B cell (primary cell): ENCODE results near the gene FMN1. TPM values are rescaled to one million over a fixed set of nuclear protein-coding genes. Genes with fewer than 3 reads are reported as not detected.

Experiments used
- ATAC-seq: fragments of 200-7000 bp; cut with Tn5 transposase; one replicate; pipeline ENCODE4 v1.10.0; 2021; ENCODE audit warnings: low read depth, mild to moderate bottlenecking, moderate number of reproducible peaks, moderate library complexity
- CTCF ChIA-PET: fragments of 350-600 bp; sonication (Branson Sonifier 250); formaldehyde crosslinking; loops from one replicate; lab custom pipeline; 2021; ENCODE audit warnings: antibody characterized with exemption, inconsistent platforms; lab: Charles Lee
- POLR2A ChIA-PET: fragments of 350-600 bp; sonication (Branson Sonifier 250); formaldehyde crosslinking; loops from one replicate; lab custom pipeline; 2021; ENCODE audit warnings: antibody characterized with exemption; lab: Charles Lee
- DNase-seq: peaks from one replicate; pipeline ENCODE4 v3.0.0; 2013
- H2AFZ ChIP-seq: 2 replicates; pipeline ENCODE4 v1.6.1; 2012; ENCODE audit warnings: mild to moderate bottlenecking, low read depth, low read length; ENCODE audit not compliant: insufficient read depth, poor library complexity, severe bottlenecking
- H3K27ac ChIP-seq, 2 donors: 1 replicate in 1 of 2; 2 replicates in 1 of 2; pipeline ENCODE4 v1.5.1; 2012 to 2013; ENCODE audit warnings: low read length in 2 of 2, mild to moderate bottlenecking in 2 of 2, moderate library complexity in 1 of 2
- H3K27me3 ChIP-seq, 4 experiments: fragments of 200-600 bp in 1 of 4; sonication (generic) in 1 of 4; replicated peaks in 1 of 4; 1 replicate in 2 of 4; 2 replicates in 2 of 4; pipeline versions ENCODE4 v1.6.1 to v1.7.0; 2013 to 2016; ENCODE audit warnings: low read length in 3 of 4, mild to moderate bottlenecking in 2 of 4, mixed read lengths in 1 of 4, moderate library complexity in 1 of 4; ENCODE audit not compliant: insufficient read depth in 4 of 4, control insufficient read depth in 3 of 4; ENCODE audit errors: control extremely low read depth in 1 of 4
- H3K36me3 ChIP-seq, 2 experiments: replicated peaks in 1 of 2; 1 replicate in 1 of 2; 2 replicates in 1 of 2; pipeline versions ENCODE4 v1.6.1 to v1.7.1; 2013; ENCODE audit warnings: low read length in 1 of 2; ENCODE audit not compliant: insufficient read depth in 2 of 2, control insufficient read depth in 1 of 2; ENCODE audit errors: control extremely low read depth in 1 of 2, extremely low read depth in 1 of 2
- H3K4me1 ChIP-seq, 2 donors: fragments of 200-600 bp in 1 of 2; sonication (generic) in 1 of 2; 1 replicate in 1 of 2; 2 replicates in 1 of 2; pipeline versions ENCODE4 v1.5.1 to v1.6.1; 2013 to 2017; ENCODE audit warnings: low read length in 2 of 2; ENCODE audit not compliant: control insufficient read depth in 2 of 2, insufficient read depth in 2 of 2
- H3K4me2 ChIP-seq: replicated peaks from 2 replicates; pipeline ENCODE3; 2012; ENCODE audit warnings: mild to moderate bottlenecking, low read depth, low read length; ENCODE audit not compliant: poor library complexity, severe bottlenecking
- H3K4me3 ChIP-seq, 5 experiments: fragments of 200-600 bp in 1 of 5; sonication (generic) in 1 of 5; 1 replicate in 3 of 5; 2 replicates in 2 of 5; pipeline versions ENCODE4 v1.5.1 to v1.7.0; 2011 to 2016; ENCODE audit warnings: low read length in 4 of 5, mild to moderate bottlenecking in 4 of 5, low read depth in 2 of 5, control low read depth in 1 of 5, moderate library complexity in 1 of 5; ENCODE audit not compliant: insufficient read depth in 1 of 5; ENCODE audit errors: control extremely low read depth in 1 of 5, extremely low read depth in 1 of 5
- H3K79me2 ChIP-seq: fragments of 200-600 bp; sonication (generic); one replicate; pipeline ENCODE4 v1.6.0; 2016; ENCODE audit warnings: low read length; ENCODE audit not compliant: control insufficient read depth, insufficient read depth
- H3K9ac ChIP-seq: fragments of 200-600 bp; sonication (generic); 2 replicates; pipeline ENCODE4 v1.6.1; 2017; ENCODE audit warnings: mild to moderate bottlenecking, low read length, moderate library complexity
- H3K9me3 ChIP-seq, 3 donors: one replicate each; pipeline versions ENCODE4 v1.6.1 to v1.7.1; 2013; ENCODE audit warnings: low read length in 2 of 3; ENCODE audit not compliant: control insufficient read depth in 2 of 3, insufficient read depth in 1 of 3; ENCODE audit errors: control extremely low read depth in 1 of 3
- H4K20me1 ChIP-seq: 2 replicates; pipeline ENCODE4 v1.6.0; 2012; ENCODE audit warnings: mild to moderate bottlenecking, low read length; ENCODE audit not compliant: insufficient read depth, control insufficient read depth, poor library complexity, severe bottlenecking
- H3K27ac Mint-ChIP-seq: one replicate; pipeline ENCODE4 v1.8.0; 2021; ENCODE audit warnings: mixed read lengths
- H3K27me3 Mint-ChIP-seq: one replicate; pipeline ENCODE4 v1.8.0; 2021; ENCODE audit warnings: mixed read lengths
- H3K4me1 Mint-ChIP-seq: one replicate; pipeline ENCODE4 v1.8.0; 2021; ENCODE audit warnings: mixed read lengths
- H3K4me3 Mint-ChIP-seq: one replicate; pipeline ENCODE4 v1.8.0; 2021; ENCODE audit warnings: mixed read lengths
- H3K9me3 Mint-ChIP-seq: one replicate; pipeline ENCODE4 v1.8.0; 2022; ENCODE audit warnings: mixed read lengths; ENCODE audit not compliant: insufficient read depth
- EZH2 ChIP-seq: IDR thresholded peaks from 2 replicates; pipeline ENCODE4 v1.6.1; 2012; ENCODE audit warnings: borderline replicate concordance, low read depth, mild to moderate bottlenecking, moderate library complexity, low read length; ENCODE audit not compliant: insufficient read depth, poor library complexity, severe bottlenecking
- WGBS: methylation state at CpG from one replicate; pipeline ENCODE4 v1.1.5; 2013; ENCODE audit warnings: missing lambda C conversion rate; ENCODE audit not compliant: insufficient coverage; 5-methylcytosine and 5-hydroxymethylcytosine counted together
- intact Hi-C: fragments of 100-400 bp; cut with micrococcal nuclease; formaldehyde crosslinking; loops from one replicate; pipeline ENCODE4 v1.10.0; 2022
- polyA plus RNA-seq: library from polyadenylated mRNA; depleted of rRNA; stranded (reverse); fragments of >200 nt; gene quantifications from 2 replicates; pipeline ENCODE4 v1.2.3, GENCODE V29; 2012
- total RNA-seq, 2 donors: library from RNA; stranded (reverse); fragments of 120-200 nt in 1 of 2; gene quantifications; 1 replicate in 1 of 2; 2 replicates in 1 of 2; pipeline versions ENCODE4 v1.2.3 to v1.2.4, GENCODE V29; 2013 to 2022
- TF ChIP-seq, protein P1 (sequence below): fragments of 200-600 bp; IDR thresholded peaks from one replicate; pipeline ENCODE4 v1.8.0; 2022; ENCODE audit warnings: antibody characterized with exemption, mild to moderate bottlenecking

FMN1 gene
- total and polyA plus RNA-seq, 2 donors (not counting 1 experiment from before 2014, with no cell fraction given): 0.21 to 0.96 TPM

DNA sequence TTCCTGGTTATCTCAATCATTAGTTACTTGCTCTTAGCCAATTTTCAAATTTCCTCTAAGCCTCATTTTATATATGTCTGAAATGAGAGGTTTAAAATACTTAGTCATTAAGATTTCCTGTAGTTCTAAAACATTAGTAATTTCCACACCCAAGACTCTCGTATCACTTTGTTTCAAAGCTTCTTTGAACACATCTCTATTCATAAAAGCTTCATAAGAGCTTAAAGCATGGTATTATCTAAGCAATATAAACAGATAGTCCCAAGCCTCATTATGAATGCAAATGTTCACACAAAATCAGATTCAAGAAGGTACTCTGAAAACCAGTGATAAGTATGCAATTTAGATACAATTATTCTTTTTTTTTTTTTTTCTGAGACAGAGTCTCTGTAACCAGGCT lies 217.0 kb downstream of the FMN1 start:
- Histone ChIP-seq H3K9me3 (no peaks in the 10 kb centered on the region), H4K20me1 (no peaks in the 10 kb centered on the region), H3K4me1 (no peaks in the 10 kb centered on the region), H3K4me2 (no peak overlapping the region), H3K27me3 (peaks cover 0 to 3% (median under 1%) of the 10 kb centered on the region in 4 experiments), H3K36me3 (no peaks in the 10 kb centered on the region), H3K27ac (no peak overlapping the region), H3K79me2 (no peaks in the 10 kb centered on the region), H3K4me3 (no peak overlapping the region), H3K9ac (no peak overlapping the region), H2AFZ (no peak overlapping the region)
- Mint-ChIP-seq H3K9me3 (no peaks in the 10 kb centered on the region), H3K4me1 (no peaks in the 10 kb centered on the region), H3K27me3 (peaks cover 21% of the 10 kb centered on the region), H3K27ac (no peak overlapping the region), H3K4me3 (no peak overlapping the region)
- no peak for TF ChIP-seq EZH2
- TF ChIP-seq, protein P1, sequence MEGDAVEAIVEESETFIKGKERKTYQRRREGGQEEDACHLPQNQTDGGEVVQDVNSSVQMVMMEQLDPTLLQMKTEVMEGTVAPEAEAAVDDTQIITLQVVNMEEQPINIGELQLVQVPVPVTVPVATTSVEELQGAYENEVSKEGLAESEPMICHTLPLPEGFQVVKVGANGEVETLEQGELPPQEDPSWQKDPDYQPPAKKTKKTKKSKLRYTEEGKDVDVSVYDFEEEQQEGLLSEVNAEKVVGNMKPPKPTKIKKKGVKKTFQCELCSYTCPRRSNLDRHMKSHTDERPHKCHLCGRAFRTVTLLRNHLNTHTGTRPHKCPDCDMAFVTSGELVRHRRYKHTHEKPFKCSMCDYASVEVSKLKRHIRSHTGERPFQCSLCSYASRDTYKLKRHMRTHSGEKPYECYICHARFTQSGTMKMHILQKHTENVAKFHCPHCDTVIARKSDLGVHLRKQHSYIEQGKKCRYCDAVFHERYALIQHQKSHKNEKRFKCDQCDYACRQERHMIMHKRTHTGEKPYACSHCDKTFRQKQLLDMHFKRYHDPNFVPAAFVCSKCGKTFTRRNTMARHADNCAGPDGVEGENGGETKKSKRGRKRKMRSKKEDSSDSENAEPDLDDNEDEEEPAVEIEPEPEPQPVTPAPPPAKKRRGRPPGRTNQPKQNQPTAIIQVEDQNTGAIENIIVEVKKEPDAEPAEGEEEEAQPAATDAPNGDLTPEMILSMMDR: no peak
- ChIA-PET POLR2A (no interaction called here), CTCF (interaction anchor here (1.6 kb wide), 1 partner anchor 132 kb away, joined by 4 read pairs; no protein-coding TSS in a partner anchor)
- intact Hi-C loops: no loop called here
- WGBS: no CpG with 5 or more reads among the region's 1 CpG
- ATAC-seq (no peak), DNase-seq (no peak)

DNA sequence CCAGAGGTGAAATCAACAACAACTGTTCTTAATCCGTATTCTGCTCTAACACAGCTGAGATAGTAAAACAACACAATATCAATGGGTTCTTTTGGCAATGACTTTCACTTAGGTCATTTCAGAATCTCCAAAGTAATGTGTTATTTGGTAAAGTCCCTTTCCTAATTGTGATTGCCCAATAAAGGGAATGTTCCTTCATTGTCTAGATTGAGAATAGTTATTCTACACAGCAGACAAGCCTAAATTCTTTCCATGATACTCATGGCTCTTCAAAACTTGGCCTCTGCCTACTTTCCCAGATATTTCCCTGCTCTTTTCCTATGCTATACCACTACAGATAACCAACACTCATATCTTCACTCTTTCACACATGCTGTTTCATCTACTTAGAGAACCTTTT lies 219.8 kb downstream of the FMN1 start:
- Histone ChIP-seq H3K79me2 (no peaks in the 10 kb centered on the region), H3K4me2 (no peak overlapping the region), H3K27me3 (peaks cover 0 to 3% (median 1%) of the 10 kb centered on the region in 4 experiments), H2AFZ (no peak overlapping the region), H4K20me1 (no peaks in the 10 kb centered on the region), H3K4me1 (no peaks in the 10 kb centered on the region), H3K9ac (no peak overlapping the region), H3K4me3 (no peak overlapping the region), H3K27ac (no peak overlapping the region), H3K36me3 (no peaks in the 10 kb centered on the region), H3K9me3 (no peaks in the 10 kb centered on the region)
- 100% methylated on average over 1 of the region's 1 CpG for WGBS
- DNase-seq: no peak
- ChIA-PET CTCF (interaction anchor here (1.0 kb wide), 1 partner anchor 21 kb away, joined by 3 read pairs; no protein-coding TSS in a partner anchor), POLR2A (no interaction called here)
- intact Hi-C loops: no loop called here
- Mint-ChIP-seq H3K27me3 (peaks cover 18% of the 10 kb centered on the region), H3K4me1 (no peaks in the 10 kb centered on the region), H3K27ac (no peak overlapping the region), H3K4me3 (no peak overlapping the region), H3K9me3 (no peaks in the 10 kb centered on the region)
- ATAC-seq: no peak
- TF ChIP-seq, protein P1: no peak
- TF ChIP-seq EZH2: no peak
